DMS114 treated with DMSO at 0.1 percent for 48 hours (cell line): ENCODE data around the gene LIPC.

Experiments used
- DNase-seq: peaks from one replicate; lab custom pipeline; 2025; ENCODE audit not compliant: unreplicated experiment; lab: John Stamatoyannopoulos, UW

Gene LIPC

GRCh38 chr15:58472221-58472620 is 40.4 kb downstream of the LIPC start:
- no peak for DNase-seq

GRCh38 chr15:58472821-58473581 is 41.2 kb downstream of the LIPC start:
- no peak for DNase-seq

- no peak for DNase-seq
These were observed 41.9 kb downstream of the LIPC start for GRCh38 chr15:58473724-58474123.

DNA sequence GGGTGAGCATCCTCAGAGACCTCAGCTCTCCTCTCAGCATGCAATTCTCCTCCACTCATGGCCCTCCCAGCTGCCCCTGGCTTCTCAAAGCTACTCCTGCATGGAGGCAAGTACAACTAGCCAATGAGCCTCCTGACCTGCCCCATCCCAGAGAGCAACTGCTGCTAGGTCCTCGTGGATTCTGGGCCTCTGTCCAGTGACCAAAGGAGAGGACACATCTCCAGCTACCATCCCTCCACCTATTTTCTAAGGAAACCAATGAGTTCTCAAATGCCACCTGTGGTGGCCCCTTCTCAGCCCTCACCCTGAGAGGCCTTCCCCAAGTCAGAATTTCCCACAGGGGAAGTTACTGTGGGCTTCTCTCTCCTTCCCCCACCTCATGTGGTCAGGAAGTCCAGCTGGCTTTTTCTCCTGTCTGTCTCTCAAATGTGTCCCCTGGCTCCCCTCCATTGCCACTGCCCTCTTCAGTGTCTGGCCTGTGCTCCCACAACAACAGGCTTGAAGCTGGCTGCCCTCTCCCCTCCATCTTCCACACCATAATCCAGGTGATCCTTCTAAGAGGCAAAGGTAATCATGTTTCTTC is 43.0 kb downstream of the LIPC start:
- DNase-seq, result no peak

DNA sequence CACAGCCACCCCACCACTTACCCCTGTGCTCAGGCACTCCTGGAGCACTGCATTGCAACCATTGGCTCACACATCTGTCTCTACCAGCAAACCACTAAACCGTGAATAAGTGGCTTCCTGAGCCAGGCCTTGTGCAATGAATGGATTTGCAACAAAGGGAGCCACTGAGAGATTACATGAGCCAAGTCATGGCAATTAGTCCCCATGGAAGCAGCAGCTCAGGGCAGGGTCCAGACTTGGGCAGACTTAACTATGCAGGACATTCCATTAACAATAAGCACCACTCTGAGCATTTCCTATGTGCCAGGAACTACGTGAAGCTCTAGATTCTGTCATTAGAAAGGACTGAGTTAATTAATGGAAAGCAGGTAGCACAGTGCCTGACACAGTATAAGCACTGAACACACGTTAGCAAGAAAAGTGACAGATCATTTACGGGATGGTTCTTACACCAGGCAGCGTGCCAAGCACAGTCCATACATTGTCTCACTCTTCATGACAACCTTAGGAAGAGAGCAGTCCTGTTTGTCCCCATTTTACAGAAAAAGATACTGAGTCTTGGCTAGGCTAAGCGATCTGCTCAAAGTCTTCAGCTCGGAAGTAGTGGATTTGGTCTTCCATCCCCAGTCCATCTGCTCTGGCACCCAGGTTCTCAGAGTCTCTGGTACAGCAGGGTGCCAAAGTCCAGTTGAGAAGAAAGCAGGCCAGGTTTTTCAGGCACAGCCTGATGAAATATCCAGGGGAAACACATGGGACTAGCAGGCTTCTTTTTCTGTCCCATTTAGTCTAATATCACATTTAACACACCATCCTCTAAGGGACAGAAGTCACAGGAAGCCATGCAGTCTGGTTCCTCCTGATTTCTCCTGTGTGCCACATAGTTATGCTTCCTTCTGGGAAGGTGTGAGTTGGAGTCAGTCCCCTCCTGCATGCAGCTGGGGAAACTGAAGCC is 44.1 kb downstream of the LIPC start:
- DNase-seq, result no peak

DNA sequence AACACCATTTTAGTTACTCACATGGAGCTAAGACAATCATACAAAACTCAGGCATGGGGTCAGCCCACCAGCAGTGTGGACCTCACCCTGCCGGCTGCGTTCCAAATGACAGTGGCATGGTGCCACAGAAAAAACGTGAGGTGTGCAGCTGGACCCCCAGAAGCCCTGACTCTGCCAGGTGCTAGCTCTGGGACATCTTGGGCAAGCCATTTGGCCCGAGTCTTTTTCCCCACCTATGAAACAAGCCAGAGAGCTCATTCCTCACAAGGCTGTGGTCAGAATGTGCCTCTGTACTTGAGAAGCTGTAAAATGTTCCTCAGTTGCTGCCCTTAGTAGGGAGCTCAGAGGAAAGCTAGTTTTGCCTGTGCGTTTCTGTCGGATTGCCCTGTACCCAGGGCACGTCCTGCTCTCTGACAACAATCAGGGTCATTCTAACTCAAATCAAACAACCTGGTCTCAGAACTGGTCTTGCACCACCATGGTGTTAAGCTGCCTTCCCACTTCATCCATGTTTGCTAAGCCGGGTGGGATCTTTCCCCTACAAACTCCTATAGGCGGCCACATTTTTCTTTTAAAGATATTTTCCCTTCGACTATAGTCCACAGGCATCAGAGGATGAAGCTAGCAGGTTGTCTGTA is 44.9 kb downstream of the LIPC start:
- DNase-seq, result no peak

DNA sequence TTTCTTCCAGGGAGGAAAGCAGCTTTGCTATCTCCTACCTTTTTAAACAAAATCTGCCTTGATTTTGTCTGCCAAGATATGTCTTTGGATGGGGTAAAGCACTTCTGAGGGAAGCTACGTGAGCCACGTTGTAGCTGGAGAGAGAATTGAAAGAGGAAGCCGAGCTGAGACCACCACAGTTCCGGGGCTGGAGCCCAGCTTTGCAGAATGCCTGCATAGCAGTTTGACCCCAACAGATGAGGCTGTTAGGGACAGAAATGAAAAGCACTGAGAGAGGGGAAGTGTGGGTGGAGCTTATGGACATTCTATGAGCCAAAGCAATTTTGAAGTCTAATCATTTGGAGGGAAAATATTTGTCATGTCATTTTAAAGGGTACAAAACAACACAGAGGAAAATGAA is 45.4 kb downstream of the LIPC start:
- no peak for DNase-seq

- no peak for DNase-seq
These were observed 46.2 kb downstream of the LIPC start for GRCh38 chr15:58478035-58478434.

- DNase-seq, result no peak
These were observed 46.8 kb downstream of the LIPC start for GRCh38 chr15:58478579-58478978.

DNA sequence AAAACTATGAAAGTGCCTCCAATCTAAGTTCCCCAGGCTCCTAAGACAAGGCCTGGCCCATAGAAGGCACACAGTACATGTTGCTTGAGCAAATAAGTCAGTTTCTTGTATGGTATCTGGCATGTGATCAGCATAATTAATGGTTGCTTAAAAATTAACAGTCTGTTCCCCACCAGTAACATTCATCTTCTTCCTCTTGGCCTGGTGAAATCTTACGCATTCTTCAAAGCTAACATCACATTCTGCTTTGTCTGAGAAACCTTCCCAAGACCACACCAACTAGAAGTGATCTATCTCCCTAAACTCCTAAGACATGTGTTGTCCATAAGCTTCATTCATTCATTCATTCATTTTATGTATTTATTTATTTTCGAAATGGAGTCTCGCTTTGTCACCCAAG is 48.1 kb downstream of the LIPC start:
- DNase-seq, result no peak

- no peak for DNase-seq
These were observed 51.6 kb downstream of the LIPC start for GRCh38 chr15:58483376-58483775.

GRCh38 chr15:58484791-58485600 is 53.2 kb downstream of the LIPC start:
- DNase-seq, result no peak

- DNase-seq, result no peak
These were observed 54.3 kb downstream of the LIPC start for GRCh38 chr15:58486062-58486461.

GRCh38 chr15:58486564-58486963 is 54.8 kb downstream of the LIPC start:
- no peak for DNase-seq

DNA sequence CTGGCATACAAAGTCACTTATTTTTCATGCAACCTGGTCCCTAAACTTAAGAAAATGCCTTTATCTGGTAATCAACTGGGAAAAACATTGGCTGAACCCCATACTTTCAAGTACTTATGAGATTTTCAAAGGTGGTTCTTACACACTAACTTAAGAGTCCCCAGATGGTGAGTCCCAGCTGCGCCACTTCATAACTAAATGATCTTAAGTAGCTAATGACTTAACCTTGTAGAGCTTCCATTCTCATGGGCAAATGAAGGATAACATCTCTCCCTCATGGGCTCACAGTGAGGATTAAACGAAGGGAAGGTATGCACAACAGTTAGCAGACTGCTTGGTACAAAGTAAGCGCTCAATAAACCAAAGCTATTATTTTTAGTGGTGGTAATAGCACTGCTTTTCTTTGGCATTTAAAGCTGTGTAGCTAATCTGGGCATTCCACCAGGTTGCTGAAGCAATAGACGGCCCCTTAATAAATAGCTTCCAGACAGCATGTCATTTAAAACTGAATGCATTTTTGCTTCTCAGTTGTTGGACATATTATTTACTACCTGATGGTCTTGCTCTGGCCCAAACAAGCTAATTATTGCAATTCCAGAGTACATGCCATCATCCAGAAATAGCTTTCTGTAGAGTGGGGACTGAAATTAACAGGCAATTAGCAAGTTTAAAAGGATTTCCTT is 55.4 kb downstream of the LIPC start:
- no peak for DNase-seq

DNA sequence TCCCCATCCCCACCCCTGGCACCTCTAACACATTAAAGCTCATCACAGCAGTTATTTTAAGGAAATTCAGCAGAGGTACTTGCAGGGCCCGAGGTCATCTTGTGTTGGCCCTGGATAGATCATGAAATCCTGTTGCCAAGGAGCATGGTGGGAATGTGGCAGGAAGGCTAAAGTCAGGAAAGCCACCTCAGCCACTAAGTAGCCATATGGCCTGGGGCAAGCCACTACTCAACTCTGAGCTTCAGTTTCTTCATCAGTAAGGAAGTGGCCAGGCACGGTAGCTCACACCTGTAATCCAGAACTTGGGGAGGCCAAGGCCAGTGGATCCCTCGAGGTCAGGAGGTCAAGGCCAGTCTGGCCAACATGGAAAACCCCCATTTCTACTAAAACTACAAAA is 55.9 kb downstream of the LIPC start:
- no peak for DNase-seq

DNA sequence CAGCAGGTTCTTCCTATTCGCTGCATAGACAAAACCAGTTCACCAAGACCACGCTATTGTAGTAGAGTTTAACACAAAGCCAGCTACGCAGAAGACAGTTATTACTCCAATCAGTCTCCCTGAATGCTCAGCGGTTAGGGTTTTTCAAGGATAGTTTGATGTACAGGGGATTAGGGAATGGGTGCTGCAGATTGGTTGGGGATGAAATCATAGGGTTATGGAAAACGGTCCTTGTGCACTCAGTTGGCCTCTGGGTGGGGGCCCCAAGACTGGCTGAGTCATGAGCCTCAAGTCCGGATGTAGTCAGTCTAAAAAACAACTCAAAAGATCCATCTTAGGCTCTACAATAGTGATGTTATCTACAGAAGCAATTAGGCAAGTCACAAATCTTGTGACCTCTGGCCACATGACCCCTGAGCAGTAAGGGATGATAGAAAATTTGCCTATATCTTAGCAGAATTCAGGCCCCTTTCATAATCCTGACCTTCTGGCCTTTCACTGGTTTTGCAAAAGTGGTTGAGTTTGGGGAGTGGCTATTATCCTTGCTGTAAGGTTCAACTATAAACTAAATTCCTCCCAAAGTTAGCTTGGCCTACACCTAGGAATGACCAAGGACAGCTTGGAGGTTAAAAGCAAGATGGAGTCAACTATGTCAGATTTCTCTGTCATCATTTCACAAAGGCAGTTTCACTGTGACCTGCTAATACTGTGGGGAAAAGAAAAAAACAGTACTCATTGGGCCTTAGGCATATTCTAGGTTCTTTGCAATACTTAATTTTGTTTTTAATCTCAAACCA is 57.7 kb downstream of the LIPC start:
- no peak for DNase-seq

GRCh38 chr15:58490086-58490887 is 58.5 kb downstream of the LIPC start:
- DNase-seq, result no peak
